Activated CD8-positive, alpha-beta memory T cell treated with anti-CD3 and anti-CD28 coated beads, Interleukin-2, amount 50 U/mL, for 24 hours (primary cell): ENCODE measurements around the gene UTRN.

Experiments
- DNase-seq: peaks from one replicate; pipeline ENCODE4 v3.0.0-alpha.2; 2020; ENCODE audit errors: extremely low read depth

UTRN gene

DNA sequence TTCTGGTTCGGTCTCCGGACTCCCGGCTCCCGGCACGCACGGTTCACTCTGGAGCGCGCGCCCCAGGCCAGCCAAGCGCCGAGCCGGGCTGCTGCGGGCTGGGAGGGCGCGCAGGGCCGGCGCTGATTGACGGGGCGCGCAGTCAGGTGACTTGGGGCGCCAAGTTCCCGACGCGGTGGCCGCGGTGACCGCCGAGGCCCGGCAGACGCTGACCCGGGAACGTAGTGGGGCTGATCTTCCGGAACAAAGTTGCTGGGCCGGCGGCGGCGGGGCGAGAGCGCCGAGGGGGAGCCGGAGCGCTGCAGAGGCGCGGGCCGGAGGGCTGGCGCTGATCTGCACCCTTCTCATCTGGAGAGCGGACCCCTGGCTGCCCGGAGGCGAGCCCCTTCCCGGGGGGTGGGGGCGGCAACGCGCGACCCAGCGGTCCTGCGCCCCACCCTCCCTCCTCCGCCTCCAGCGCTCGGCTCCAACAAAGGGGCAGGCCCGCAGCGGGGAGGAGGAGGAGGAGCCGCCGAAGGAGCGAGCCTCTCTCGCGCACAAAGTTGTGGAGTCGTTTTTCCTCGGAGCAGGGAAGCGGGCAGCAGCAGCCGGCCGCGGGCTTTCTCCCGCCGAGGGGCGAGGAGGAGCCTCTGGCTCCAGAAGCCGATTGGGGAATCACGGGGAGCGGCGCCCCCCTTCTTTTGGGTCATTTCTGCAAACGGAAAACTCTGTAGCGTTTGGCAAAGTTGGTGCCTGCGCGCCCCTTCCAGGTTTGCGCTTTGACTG lies at the start of gene UTRN:
TSS of gene UTRN (plus strand) at position 553 of the 765 bp plus-strand sequence. CDS start 6,494 bp downstream, outside the sequence.
- DNase-seq = no peak

DNA sequence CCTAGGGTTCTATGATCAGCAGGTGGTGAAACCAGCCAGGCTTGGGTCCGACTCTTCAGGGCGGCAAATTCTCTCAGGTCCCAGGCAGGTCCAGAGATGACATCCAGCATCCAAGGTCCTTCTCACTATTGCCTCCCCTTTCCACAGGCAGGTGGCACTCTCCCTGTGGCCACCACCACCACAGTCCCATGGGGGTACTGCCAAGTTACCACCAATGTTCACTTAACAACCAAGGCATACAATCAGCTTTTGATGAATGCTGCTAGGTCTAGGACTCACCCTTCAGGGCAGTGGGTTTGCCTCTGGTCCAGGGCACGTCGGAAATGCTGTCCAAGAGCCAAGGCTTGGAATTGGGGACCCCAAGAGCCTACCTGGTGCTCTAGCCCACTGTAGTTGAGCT lies 40.4 kb upstream of the UTRN start:
- DNase-seq = no peak

DNA sequence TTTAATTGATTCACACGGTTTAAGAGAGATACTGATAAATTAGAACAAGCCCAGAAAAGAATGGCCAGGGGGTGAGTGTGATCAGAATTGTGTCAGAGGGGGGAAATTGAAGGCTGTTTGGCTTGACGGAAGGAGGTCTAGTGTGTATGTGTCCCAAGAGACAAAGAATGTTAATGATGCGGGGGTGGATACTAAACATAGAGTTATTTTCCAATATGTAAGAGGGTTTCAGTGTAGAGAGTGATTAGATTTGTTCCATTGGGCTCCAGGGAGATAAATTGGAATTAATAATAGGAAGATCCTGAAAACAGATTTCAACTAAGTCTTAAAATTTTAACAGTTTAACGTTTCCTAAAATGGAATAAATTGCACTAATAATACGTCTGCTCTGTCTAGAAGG lies 38.1 kb upstream of the UTRN start:
- DNase-seq = no peak

DNA sequence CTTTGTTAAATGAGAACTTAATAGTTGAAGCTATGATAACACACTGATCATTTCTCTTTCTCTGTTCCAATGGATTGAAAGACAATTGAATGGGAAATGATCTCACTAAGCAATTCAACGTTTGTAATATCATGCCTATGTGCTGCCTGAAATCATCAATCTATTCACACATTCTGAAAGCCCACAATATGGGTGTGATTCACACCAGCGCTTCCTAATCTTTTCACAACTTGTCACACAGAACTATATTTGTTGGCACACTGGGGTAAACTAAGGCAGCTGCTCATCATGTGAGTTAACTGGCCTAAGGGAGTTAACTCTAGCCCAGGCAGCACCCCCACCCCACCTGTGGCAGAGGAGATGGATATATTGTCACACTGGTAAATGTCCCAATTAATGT lies 37.1 kb upstream of the UTRN start:
- no peak for DNase-seq

DNA sequence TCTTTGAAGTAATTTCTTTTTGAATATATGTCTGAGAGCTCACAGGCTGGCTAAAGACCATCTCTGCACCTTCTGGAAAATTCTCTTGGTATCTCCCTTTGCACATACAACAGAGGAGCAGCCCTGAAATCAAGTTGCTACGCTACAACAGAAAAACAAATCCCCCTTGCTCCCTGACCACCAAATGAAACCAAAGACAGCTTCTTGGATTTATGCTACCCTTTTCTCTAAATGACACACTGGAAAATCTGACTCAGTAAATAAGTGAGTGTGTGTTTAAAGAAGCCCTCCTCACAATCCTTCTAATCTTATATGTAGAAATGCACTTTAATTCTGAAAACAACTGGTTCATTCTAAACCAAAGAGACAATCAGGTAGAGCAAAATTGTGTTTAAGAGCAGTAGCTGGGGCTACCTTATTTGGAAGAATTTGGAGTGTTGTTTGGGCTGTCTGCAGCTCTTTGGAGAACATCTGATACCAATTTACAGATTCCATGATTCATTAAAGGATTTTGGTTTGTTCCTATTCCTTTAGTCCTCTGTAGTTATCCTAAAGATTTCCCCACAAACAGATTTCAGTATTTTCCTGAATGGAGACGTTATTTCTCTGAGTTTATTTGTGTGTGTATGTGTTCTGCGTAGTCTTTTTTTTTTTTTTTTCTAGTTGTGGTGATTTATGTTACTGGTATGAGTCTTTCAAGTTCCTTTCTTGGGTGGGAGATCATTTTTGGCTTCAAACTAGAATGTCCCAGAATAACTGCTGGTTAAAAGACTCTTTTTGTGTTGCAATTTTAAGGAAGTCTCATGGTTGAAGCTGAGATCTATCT lies 36.4 kb upstream of the UTRN start:
- DNase-seq = no peak

DNA sequence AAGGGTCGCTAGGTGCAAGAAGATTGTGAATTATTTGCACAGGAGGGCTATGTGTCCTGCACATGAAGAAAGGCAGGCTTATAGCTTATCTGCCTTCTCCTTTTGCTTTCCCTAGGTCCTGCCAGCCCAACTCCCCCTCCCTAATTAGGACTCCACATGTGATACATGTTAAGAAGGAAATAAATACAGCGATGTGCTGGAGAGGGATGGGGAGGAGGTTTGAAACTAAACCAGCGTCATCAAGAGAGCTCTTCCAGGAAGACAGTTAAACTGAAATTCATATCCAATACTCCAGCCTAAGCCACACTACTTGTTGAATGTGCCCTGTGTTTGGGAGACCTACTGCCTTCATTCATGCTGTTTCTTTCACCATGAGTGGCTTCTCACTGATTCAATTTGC lies 34.9 kb upstream of the UTRN start:
- no peak for DNase-seq

DNA sequence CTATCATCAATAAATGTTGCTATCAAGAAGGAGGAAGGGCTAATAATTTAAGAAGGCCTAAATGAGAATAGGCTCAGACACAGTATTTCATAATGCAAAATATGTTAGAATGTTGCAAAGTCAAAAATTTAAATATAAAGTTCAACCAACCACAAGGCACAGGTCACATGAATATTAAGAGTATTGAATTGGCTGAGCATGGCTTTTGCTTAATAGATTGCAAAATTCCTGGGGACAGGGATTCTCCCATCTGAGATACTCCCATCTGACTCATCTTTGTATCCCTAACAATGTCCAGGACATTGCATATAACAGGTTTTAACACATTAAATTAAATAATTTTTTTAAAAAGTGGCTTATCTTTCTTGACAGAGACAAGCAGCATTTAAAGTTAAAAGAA lies 32.9 kb upstream of the UTRN start:
- no peak for DNase-seq

DNA sequence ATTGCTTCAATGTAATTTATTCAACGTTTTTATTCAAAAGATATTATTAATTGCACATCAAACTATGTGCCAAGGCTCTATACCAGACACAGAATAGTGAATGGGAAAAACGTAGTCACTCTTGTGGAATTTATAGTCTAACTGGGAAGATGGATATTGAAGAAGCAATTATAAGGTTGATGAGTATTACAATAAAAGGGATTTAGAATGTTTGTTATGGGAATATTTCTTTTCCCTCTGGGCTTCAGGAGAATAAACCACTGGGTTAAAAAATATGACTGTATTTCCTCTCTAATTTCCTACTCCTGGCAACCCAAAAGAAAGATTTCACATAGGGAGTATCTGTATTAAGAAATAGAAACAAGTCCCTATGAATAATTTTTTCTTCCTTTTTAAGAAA lies 25.1 kb upstream of the UTRN start:
- no peak for DNase-seq

DNA sequence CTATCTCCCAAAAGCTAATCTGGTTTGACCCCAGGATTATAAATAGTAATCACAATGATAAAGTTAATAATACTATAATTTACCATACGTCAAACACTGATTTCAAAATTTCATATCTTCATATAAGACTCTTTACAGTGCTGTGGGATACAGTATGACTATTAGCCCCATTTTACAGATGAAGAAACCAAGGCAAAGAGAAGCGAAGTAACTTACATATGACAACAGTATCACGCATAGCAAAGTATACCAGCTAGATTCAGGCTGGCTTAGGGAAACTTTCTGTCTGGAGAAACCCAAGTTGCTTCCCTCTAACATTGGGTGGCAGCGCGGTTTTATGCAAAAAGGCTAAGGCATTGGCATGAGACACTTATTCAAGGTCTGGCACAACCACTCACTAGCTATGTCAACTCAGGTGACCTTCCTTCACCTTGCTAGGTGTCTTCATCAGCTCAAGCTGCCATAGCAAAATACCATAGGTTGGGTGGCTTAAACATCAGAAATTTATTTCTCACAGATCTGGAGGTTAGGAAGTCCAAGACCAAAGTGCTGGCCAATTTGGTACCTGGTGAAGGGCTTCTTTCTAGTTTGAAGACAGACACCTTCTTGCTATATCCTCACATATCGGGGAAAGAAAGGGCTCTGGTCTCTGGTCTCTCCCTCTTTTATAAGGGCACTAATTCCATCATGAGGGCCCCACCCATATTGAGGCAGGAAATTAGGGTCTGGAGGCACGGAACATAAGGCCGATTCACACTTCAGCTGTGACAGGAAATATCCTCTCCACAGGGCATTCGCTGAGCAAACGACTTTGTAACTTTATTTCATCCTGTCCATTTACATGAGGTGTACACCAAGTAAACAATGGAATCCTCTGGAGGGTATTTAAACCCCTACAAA lies 22.4 kb upstream of the UTRN start:
- DNase-seq = no peak

DNA sequence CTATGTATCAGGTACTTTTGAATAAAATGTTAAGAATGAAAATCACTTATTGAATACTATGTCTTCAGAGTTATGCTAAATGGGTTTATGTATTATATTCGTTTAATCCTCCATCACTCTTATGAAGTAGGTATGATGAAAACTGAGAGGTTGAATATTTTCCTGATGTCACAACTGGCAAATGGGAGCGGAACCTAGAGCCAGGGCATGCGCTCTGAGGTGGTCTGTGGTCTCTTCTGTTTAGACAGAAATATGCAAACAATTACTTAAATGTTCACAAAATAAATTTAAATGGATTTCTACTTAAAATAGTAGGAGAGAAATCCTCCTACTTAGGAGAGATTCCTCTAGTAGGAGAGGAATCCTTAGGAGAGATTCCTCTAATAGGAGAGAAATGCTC lies 21.3 kb upstream of the UTRN start:
- DNase-seq = no peak

DNA sequence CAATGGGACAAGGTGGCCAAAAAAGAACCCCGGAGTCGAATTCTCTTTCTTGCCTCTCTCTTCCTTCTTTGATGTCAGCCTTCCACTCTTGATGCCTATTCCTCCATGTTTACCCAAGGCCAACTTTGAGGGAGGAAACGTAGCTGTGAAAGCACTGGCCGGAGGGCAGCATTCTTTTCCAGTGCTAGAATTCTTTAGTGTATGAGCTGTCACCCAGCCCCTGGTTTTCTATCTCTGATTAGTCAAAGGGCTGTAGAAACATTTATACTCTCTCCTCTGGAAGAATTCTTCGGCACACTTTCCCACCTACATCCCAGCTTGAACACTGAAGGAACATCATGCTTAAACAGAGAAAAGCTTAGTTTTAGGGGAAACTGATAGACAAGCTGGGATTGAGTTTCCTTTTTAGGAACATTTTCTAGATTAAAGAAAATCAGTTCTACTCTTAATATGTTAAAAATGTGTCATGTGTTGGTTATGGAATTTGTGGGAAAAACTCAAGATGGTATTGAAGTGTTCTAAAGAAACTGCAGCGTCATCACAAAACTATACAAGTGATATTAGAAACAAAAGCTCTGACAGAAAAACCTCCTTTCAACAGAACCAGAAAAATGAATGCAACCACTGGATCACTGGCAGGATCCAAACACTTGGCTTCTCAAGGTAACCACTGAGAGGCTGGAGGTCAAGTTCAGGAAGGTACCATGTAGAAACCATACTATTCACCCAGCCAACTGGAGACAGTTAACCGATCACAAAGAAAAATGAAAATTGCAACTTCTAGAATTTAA lies 20.7 kb upstream of the UTRN start:
- no peak for DNase-seq

DNA sequence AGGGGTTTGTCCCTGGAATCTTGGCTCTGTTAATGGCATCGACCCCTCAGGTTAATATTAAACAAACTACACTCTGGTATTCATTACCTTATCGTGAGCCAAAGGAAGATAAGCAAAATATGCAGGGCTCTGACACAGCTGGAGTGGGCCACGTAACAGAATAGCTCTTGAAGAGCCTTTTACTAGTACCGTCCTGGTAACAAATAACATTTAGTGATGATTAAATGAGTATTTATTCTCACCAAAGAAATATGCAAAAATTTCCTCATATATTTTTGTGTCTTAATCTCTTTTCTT lies 20.1 kb upstream of the UTRN start:
- DNase-seq = no peak

DNA sequence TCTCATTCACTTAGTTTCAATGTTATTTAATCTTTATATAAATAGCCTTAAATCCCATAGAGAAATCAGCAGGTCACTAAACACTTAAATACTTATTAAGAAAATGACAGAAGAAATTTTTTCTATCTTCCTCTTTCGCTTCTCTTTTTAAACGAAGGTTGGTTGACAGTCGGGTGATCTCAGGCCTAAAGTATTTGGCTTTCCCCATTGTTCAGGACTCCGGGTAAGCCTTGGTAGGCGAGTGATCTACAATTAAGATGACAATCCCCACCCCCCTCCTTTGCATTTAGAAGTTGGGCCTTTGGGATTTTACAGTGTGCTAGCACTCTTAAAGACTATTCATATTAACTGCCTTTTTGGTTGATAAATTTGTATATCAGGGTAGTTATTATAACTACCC lies 19.7 kb upstream of the UTRN start:
- DNase-seq = no peak

DNA sequence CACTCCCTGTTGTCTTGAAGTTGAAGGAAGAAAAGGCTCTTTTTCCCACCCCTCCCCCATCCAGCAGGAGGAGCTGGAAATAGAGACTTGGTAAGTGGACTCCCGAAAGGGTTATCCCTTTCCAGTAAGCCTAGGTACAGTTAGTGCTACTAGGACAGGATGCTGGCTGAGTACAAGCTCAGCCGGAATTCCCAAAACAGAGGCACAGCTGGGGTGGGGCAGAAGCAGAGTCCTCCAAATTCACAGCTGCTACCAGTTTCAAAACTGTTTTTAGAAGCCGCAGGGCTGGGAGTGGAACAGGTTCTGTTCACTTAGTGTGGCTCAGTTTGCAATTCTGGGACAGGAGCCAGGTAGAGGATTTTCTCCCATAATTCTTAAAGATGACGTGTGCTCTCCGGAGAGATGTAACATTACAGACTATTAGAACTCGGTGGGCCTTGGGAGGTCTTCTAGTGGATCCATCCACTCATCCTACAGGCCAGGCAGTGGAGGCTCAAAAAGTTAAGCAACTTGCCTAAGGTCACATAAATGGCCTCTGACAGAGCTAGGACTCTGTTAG lies 19.0 kb upstream of the UTRN start:
- DNase-seq = no peak

DNA sequence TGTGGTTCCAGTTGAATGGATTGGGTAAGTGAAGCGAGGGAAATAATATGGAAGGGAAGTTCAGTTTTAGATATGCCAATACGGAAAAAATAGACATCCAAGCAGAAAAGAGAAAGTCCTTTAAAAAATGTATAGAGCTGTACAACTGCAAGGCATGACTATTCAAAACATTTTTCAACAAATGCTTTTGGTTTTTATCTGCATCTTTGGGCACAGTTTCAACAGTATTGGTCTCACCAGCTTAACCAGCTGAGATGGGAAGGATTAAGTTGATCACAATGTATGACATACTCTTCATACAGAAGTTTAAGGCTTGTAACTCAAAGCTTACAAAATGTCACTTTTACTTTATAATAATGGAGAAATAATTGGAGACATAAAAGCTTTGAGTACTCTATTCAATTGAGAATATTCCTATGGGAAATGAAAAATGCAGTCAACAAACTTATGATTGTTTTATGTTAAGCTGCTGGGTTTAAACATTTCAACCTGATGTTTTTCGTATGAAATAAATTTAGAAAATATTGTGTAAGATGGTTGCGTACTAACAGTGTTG lies 16.3 kb upstream of the UTRN start:
- no peak for DNase-seq

DNA sequence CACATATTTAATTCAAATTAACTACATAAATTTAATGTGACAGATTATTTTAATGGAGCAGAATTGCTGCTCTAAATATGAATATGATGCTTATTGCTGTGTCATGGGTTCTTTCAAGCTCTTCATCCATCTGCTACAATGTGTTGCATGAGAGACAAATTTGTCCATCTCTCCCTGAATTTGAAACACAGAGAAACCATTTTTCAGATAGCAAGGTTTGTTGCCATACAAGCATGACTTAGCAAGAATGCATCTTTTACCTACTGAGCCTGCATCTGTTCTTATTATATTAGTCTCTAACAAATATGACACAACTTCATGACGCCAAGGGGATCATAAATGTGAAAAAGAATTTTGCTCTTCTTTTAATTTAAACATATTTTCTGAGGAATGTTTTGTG lies 8.0 kb upstream of the UTRN start:
- DNase-seq = no peak

DNA sequence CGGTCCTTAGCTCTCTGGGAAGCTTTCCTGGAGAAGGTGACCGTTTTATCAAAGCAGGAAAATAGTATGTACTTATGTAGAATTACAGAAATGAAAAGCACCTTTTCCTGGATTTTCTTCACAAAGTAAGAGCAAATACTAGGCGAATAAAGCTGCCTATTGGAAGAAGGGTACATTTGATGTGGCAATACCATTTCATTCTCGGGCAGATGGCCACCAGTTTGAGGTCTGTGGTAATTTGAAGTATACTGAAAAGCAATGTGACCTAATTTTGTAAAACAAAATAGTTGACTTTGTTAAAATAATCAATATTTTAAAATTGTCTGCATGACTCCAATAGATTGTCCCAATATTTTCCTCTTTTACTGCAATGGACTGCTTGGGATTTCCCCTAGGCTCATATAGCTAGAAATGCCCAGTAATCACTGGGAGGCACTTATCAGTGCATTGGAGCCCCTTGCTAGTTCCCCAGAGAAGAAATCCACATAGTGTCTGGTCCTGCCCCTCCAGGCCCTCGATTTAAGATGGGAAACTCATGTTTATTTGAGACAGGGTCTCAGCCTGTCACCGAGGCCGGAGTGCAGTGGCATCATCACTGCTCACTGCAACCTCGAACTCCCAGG lies 7.4 kb upstream of the UTRN start:
- no peak for DNase-seq

DNA sequence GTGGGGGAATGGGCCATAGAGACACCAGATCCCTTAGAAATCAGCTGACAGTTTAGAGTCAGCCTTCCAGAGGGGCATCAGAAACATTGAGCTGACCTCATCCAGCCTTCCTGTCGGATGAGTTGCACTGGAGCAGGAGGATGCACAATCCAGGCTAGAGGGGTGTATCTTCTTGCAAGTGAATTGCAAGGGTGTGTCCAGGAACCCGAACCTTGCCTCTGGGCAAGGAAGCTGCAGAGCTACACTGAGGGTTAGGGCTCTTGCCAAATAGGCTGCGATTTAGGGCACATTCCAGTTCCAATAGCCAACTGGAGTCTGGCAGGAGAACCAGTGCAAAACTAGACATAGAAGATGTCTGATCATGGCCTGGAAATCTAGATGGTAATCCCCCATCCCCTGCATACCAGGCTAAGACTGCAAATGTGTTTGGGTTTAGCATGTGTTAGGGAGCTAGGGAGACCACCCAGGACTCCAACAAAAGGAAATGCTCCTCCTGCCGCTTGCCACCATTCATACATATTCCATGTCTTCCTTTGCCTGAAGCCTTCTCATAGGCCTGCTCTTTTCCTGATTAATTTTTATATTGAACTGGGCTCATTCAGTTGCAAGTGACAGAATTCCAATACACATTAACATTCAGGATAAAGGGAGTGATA lies 6.3 kb upstream of the UTRN start:
- DNase-seq = no peak

DNA sequence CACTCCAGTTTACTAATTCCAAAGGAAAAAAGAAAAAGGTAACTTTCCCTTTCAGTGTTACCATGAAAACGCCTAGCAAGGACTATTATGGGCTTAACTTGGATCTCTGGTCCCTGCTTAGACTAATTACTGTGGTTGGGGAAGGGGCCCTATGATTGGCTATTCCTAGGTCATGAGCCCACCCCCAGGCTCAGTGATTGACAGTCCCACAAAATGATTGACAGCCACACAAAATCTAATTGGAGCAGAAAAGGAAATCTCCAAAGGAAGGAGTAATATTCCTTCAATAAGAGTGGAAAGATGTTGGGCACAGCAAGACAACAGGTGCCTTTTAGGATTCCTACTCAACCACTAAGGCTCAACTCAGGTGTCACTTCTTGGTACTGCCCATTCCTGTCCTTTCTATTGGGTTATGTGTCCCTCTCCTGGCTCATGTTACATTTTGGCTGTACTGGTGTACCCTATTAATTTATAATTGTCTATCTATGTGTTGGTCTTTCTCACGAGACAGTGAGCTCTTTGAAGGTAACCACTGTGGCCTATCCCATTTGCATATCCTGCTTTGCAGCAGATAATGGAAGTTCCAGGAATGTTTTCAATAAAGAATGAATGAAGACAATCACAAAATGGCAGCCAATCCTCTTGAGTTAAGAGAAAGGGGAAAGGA lies 5.5 kb upstream of the UTRN start:
- DNase-seq = no peak
